H1 (cell line): ENCODE measurements around the gene NAXD. TPM values are rescaled to one million over a fixed set of nuclear protein-coding genes. Genes with fewer than 3 reads are reported as not detected.

Experiments
- ATF3 ChIP-seq: IDR thresholded peaks from 2 replicates; pipeline ENCODE4 v1.6.1; 2011; ENCODE audit warnings: low read depth, mild to moderate bottlenecking, low read length; ENCODE audit not compliant: insufficient read depth
- BACH1 ChIP-seq: IDR thresholded peaks from 2 replicates; pipeline ENCODE4 v1.6.1; 2012; ENCODE audit warnings: low read length, improper control_type of control experiment
- CREB1 ChIP-seq: IDR thresholded peaks from 2 replicates; pipeline ENCODE4 v1.6.1; 2012; ENCODE audit warnings: inconsistent platforms
- POLR2A ChIP-seq, 2 experiments: IDR thresholded peaks; 1 replicate in 1 of 2; 2 replicates in 1 of 2; pipeline ENCODE4 v1.6.1; 2011; ENCODE audit warnings: low read depth in 2 of 2, low read length in 2 of 2, mild to moderate bottlenecking in 2 of 2; ENCODE audit errors: control extremely low read depth in 1 of 2
- POLR2AphosphoS5 ChIP-seq: IDR thresholded peaks from 2 replicates; pipeline ENCODE4 v1.6.1; 2011; ENCODE audit warnings: low read depth, low read length
- SP4 ChIP-seq: IDR thresholded peaks from 2 replicates; pipeline ENCODE4 v1.6.1; 2012; ENCODE audit warnings: low read length, inconsistent platforms
- TBP ChIP-seq: IDR thresholded peaks from 2 replicates; pipeline ENCODE4 v1.6.1; 2011; ENCODE audit warnings: low read depth, low read length, improper control_type of control experiment
- polyA plus RNA-seq, 7 experiments: library from polyadenylated mRNA; depleted of rRNA in 3 of 7; stranded (reverse) in 5 of 7; unstranded in 2 of 7; fragments of >200 nt in 5 of 7; fragments of 200-250 nt in 2 of 7; gene quantifications; 1 replicate in 5 of 7; 2 replicates in 1 of 7; 4 replicates in 1 of 7; pipeline versions ENCODE4 v1.2.1 to v1.2.3, GENCODE V29; 2011 to 2013; ENCODE audit warnings: missing spikeins in 2 of 7, mixed read lengths in 2 of 7
- total RNA-seq: library from RNA; stranded (reverse); fragmentation: NEBNext Ultra II Directional; extraction: Animal tissue kit (Norgen Biotek cat#: 25700); gene quantifications from 2 replicates; pipeline ENCODE4 v1.2.1, GENCODE V29; 2021

Gene NAXD
- total and polyA plus RNA-seq, 2 of the 8 experiments (the other 6 are each of a cell fraction or from before 2014, with no cell fraction given): 25.4 to 35.5 TPM

GRCh38 chr13:110620596-110620995, 5.3 kb downstream of the NAXD start (continued):
- TF ChIP-seq SP4 (no peak), POLR2AphosphoS5 (no peak), POLR2A (IDR thresholded peaks at IDR 0.05; ENCODE audit: control extremely low read depth in 1 of 2, low read depth in 2 of 2, low read length in 2 of 2) (no peak), ATF3 (no peak), CREB1 (no peak), BACH1 (no peak), TBP (no peak)
